ENCODE measurements around the gene NFATC2IP.
A peak's percentile ranks its signal among the peaks of the same experiment; 100 is the strongest.

The NFATC2IP gene

GRCh38 chr16:28950648-28951409, at the start of gene NFATC2IP:
Gene NFATC2IP, plus strand, starts transcription at chr16:28950937. Its CDS starts 75 bp downstream, at chr16:28951012.
- peak; percentile 99 for FAIRE-seq

GRCh38 chr16:28901862-28902261, 48.9 kb upstream of the NFATC2IP start:
- FAIRE-seq = no peak

GRCh38 chr16:28902909-28903308, 47.8 kb upstream of the NFATC2IP start:
- FAIRE-seq = no peak

- FAIRE-seq = no peak
These were observed 47.2 kb upstream of the NFATC2IP start for GRCh38 chr16:28903344-28904042.

- FAIRE-seq = no peak
These were observed 46.4 kb upstream of the NFATC2IP start for GRCh38 chr16:28904363-28904762.

GRCh38 chr16:28904828-28905227, 45.9 kb upstream of the NFATC2IP start:
- FAIRE-seq = no peak

- FAIRE-seq = no peak
These were observed 45.4 kb upstream of the NFATC2IP start for GRCh38 chr16:28905229-28905754.

GRCh38 chr16:28905800-28906372, 44.9 kb upstream of the NFATC2IP start:
- FAIRE-seq = no peak

GRCh38 chr16:28910086-28911031, 40.4 kb upstream of the NFATC2IP start:
- no peak for FAIRE-seq

GRCh38 chr16:28912558-28912957, 38.2 kb upstream of the NFATC2IP start:
- no peak for FAIRE-seq

- FAIRE-seq = no peak
These were observed 36.6 kb upstream of the NFATC2IP start for GRCh38 chr16:28913946-28914724.

- no peak for FAIRE-seq
These were observed 35.6 kb upstream of the NFATC2IP start for GRCh38 chr16:28915181-28915580.

GRCh38 chr16:28917095-28917494, 33.6 kb upstream of the NFATC2IP start:
- FAIRE-seq = no peak

- FAIRE-seq = no peak
These were observed 32.0 kb upstream of the NFATC2IP start for GRCh38 chr16:28918698-28919097.

- FAIRE-seq = no peak
These were observed 27.5 kb upstream of the NFATC2IP start for GRCh38 chr16:28923231-28923587.

GRCh38 chr16:28923652-28924398, 26.9 kb upstream of the NFATC2IP start:
- FAIRE-seq = no peak

GRCh38 chr16:28924399-28924761, 26.4 kb upstream of the NFATC2IP start:
- no peak for FAIRE-seq

GRCh38 chr16:28924762-28925385, 25.9 kb upstream of the NFATC2IP start, which contains the start of gene RABEP2:
Gene RABEP2, minus strand, starts transcription at chr16:28925238. Its CDS starts 75 bp downstream, at chr16:28925163.
- no peak for FAIRE-seq

GRCh38 chr16:28925386-28926228, 25.1 kb upstream of the NFATC2IP start:
- FAIRE-seq = no peak
